ENCODE results near the gene DNTT. TPM values are rescaled to one million over a fixed set of nuclear protein-coding genes. Genes with fewer than 3 reads are reported as not detected.

DNTT gene
- total RNA-seq, 1 donor from 2014 or later: not detected

GRCh38 chr10:96292971-96293920 lies 11.0 kb upstream of the DNTT start:
- no peak overlapping the region for H3K27ac Mint-ChIP-seq (ENCODE audit: unreplicated experiment)
- H3K36me3 Mint-ChIP-seq (ENCODE audit: unreplicated experiment): no peaks in the 10 kb centered on the region
- no peaks in the 10 kb centered on the region for H3K27me3 Mint-ChIP-seq (ENCODE audit: unreplicated experiment)
- peaks cover 3% of the 10 kb centered on the region for H3K4me1 Mint-ChIP-seq (ENCODE audit: low read depth, unreplicated experiment)
- no peak overlapping the region for H3K4me3 Mint-ChIP-seq (ENCODE audit: unreplicated experiment)
- DNase-seq: no peak
- H3K9me3 Mint-ChIP-seq (ENCODE audit: unreplicated experiment): no peaks in the 10 kb centered on the region
- no peak for TF ChIP-seq CTCF (IDR thresholded peaks at IDR 0.05; ENCODE audit: partially characterized antibody, unreplicated experiment)

- DNase-seq: no peak
- Mint-ChIP-seq H3K36me3 (ENCODE audit: unreplicated experiment) (no peaks in the 10 kb centered on the region), H3K27me3 (ENCODE audit: unreplicated experiment) (no peaks in the 10 kb centered on the region), H3K4me3 (ENCODE audit: unreplicated experiment) (no peak overlapping the region), H3K4me1 (ENCODE audit: low read depth, unreplicated experiment) (peaks cover 5% of the 10 kb centered on the region), H3K9me3 (ENCODE audit: unreplicated experiment) (no peaks in the 10 kb centered on the region), H3K27ac (ENCODE audit: unreplicated experiment) (no peak overlapping the region)
- no peak for TF ChIP-seq CTCF (IDR thresholded peaks at IDR 0.05; ENCODE audit: partially characterized antibody, unreplicated experiment)
Observed at GRCh38 chr10:96295475-96295874, 8.8 kb upstream of the DNTT start.

- TF ChIP-seq CTCF (IDR thresholded peaks at IDR 0.05; ENCODE audit: partially characterized antibody, unreplicated experiment): no peak
- Mint-ChIP-seq H3K27me3 (ENCODE audit: unreplicated experiment) (no peaks in the 10 kb centered on the region), H3K36me3 (ENCODE audit: unreplicated experiment) (no peaks in the 10 kb centered on the region), H3K4me1 (ENCODE audit: low read depth, unreplicated experiment) (peaks cover 8% of the 10 kb centered on the region), H3K27ac (ENCODE audit: unreplicated experiment) (no peak overlapping the region), H3K4me3 (ENCODE audit: unreplicated experiment) (no peak overlapping the region), H3K9me3 (ENCODE audit: unreplicated experiment) (no peaks in the 10 kb centered on the region)
- DNase-seq: no peak
Observed at GRCh38 chr10:96297486-96297885, 6.7 kb upstream of the DNTT start.

DNA sequence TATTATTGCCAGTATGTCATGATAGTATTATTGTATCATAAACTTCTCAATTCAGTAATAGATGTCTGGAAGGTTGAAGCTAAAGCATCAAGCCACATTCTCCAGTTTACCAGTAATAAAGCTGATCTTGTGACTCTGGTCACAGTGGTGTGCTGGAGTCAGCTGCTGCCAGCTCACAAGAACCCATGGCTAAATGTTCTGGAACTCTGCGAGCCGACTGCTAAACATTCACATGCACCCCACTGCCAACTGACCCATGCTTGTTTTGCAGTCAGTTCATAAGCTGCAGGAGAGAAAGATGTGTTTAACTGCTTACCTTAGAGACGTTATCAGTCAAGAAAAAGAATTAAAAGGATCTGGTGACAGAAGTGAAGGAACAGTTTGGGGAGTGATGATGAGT lies 5.9 kb upstream of the DNTT start:
- no peak for DNase-seq
- no peak for TF ChIP-seq CTCF (IDR thresholded peaks at IDR 0.05; ENCODE audit: partially characterized antibody, unreplicated experiment)
- Mint-ChIP-seq H3K4me1 (ENCODE audit: low read depth, unreplicated experiment) (peaks cover 8% of the 10 kb centered on the region), H3K36me3 (ENCODE audit: unreplicated experiment) (no peaks in the 10 kb centered on the region), H3K9me3 (ENCODE audit: unreplicated experiment) (no peaks in the 10 kb centered on the region), H3K27me3 (ENCODE audit: unreplicated experiment) (no peaks in the 10 kb centered on the region), H3K4me3 (ENCODE audit: unreplicated experiment) (no peak overlapping the region), H3K27ac (ENCODE audit: unreplicated experiment) (no peak overlapping the region)

GRCh38 chr10:96299383-96299782 lies 4.9 kb upstream of the DNTT start:
- no peak for TF ChIP-seq CTCF (IDR thresholded peaks at IDR 0.05; ENCODE audit: partially characterized antibody, unreplicated experiment)
- H3K9me3 Mint-ChIP-seq (ENCODE audit: unreplicated experiment): no peaks in the 10 kb centered on the region
- no peak overlapping the region for H3K4me3 Mint-ChIP-seq (ENCODE audit: unreplicated experiment)
- H3K4me1 Mint-ChIP-seq (ENCODE audit: low read depth, unreplicated experiment): peaks cover 5% of the 10 kb centered on the region
- no peak overlapping the region for H3K27ac Mint-ChIP-seq (ENCODE audit: unreplicated experiment)
- no peaks in the 10 kb centered on the region for H3K27me3 Mint-ChIP-seq (ENCODE audit: unreplicated experiment)
- no peaks in the 10 kb centered on the region for H3K36me3 Mint-ChIP-seq (ENCODE audit: unreplicated experiment)
- DNase-seq: no peak

Data from glutamatergic neuron (in vitro differentiated cells).